IMR-90 (cell line): Measurements from ENCODE around the gene IL15RA.

Experiments used
- BHLHE40 ChIP-seq: fragments of 150-350 bp; IDR thresholded peaks from 2 replicates; pipeline ENCODE4 v1.6.1; 2016; ENCODE audit warnings: mild to moderate bottlenecking, low read depth, low read length
- CEBPB ChIP-seq: IDR thresholded peaks from 2 replicates; pipeline ENCODE4 v1.6.1; 2012; ENCODE audit warnings: low read depth, low read length, improper control_type of control experiment
- CHD1 ChIP-seq: IDR thresholded peaks from 2 replicates; pipeline ENCODE4 v1.6.1; 2012; ENCODE audit warnings: low read depth, low read length, improper control_type of control experiment
- MAFK ChIP-seq: IDR thresholded peaks from 2 replicates; pipeline ENCODE4 v1.6.1; 2012; ENCODE audit warnings: low read depth, low read length, improper control_type of control experiment
- MXI1 ChIP-seq: IDR thresholded peaks from 2 replicates; pipeline ENCODE4 v1.6.1; 2012; ENCODE audit warnings: low read depth, mild to moderate bottlenecking, low read length, moderate library complexity, borderline replicate concordance
- POLR2A ChIP-seq: IDR thresholded peaks from 2 replicates; pipeline ENCODE4 v1.6.1; 2012; ENCODE audit warnings: mild to moderate bottlenecking, low read depth, low read length
- RAD21 ChIP-seq: IDR thresholded peaks from 2 replicates; pipeline ENCODE4 v1.6.1; 2012; ENCODE audit warnings: low read length, improper control_type of control experiment
- TF ChIP-seq, protein P1 (sequence below): conservative IDR thresholded peaks from 2 replicates; pipeline ENCODE4 v1.5.1; 2012; ENCODE audit warnings: mild to moderate bottlenecking, low read depth, low read length, improper control_type of control experiment

- TF ChIP-seq POLR2A = no peak
- no peak for TF ChIP-seq MAFK
- TF ChIP-seq, protein P1, sequence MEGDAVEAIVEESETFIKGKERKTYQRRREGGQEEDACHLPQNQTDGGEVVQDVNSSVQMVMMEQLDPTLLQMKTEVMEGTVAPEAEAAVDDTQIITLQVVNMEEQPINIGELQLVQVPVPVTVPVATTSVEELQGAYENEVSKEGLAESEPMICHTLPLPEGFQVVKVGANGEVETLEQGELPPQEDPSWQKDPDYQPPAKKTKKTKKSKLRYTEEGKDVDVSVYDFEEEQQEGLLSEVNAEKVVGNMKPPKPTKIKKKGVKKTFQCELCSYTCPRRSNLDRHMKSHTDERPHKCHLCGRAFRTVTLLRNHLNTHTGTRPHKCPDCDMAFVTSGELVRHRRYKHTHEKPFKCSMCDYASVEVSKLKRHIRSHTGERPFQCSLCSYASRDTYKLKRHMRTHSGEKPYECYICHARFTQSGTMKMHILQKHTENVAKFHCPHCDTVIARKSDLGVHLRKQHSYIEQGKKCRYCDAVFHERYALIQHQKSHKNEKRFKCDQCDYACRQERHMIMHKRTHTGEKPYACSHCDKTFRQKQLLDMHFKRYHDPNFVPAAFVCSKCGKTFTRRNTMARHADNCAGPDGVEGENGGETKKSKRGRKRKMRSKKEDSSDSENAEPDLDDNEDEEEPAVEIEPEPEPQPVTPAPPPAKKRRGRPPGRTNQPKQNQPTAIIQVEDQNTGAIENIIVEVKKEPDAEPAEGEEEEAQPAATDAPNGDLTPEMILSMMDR = no peak
- no peak for TF ChIP-seq CHD1
- no peak for TF ChIP-seq MXI1
- no peak for TF ChIP-seq CEBPB
- TF ChIP-seq BHLHE40 = no peak
- no peak for TF ChIP-seq RAD21
These were observed 65.7 kb downstream of the IL15RA start for GRCh38 chr10:5911670-5912069.
